HG03558 (cell line): ENCODE results near the gene UTP15.

Source experiments
- ATAC-seq: cut with Tn5 transposase; IDR thresholded peaks from one replicate; pipeline ENCODE4 v1.9.1; 2021; ENCODE audit warnings: moderate number of reproducible peaks; ENCODE audit not compliant: unreplicated experiment; ENCODE audit errors: extremely low read depth

Gene UTP15

DNA sequence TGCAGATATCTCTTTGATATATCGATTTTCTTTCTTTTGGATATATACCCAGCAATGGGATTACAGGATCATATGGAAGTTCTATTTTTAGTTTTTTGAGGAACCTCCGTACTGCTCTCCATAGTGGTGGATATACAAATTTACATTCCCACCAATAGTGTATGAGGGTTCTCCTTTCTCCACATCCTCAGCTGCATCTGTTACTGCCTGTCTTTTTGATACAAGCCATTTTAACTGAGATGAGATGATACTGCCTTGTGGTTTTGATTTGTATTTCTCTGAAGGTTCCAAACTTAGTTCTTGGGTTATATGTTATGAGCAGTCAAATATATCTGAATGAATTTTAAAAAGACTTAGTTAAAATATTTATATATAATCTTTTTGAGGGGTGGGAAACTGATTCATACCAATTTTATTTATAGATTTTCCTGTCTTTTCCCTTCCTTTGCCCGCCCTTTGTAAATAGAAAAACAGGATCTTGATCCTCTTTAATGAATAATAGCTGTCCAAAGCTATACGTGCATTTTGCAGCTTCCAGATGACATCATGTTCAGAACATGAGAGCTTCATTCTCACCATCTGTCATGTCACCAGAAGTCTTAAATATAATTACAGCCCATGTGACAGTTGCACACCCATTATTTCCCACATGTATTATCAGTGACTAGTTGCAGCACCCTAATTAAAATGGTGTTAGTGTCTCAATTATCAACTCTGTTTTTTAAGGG lies 54.2 kb downstream of the UTP15 start:
- ATAC-seq, result no peak

DNA sequence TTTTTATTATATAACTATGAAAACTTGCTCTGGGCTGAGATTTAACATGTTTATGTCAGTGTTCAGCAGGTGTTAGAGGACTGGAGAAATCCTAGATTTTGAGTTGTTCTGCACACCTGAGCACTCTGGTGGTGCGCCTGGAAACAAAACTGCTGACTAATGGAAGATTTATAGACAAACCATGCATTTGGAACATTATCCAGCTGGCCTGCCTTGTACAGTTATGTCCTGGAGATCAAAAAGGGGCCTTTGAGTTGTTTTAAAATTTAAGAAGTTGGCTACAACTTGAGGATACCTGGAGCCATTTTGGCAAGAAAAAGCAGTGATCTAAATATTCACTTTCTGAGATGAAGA lies 54.8 kb downstream of the UTP15 start:
- no peak for ATAC-seq

DNA sequence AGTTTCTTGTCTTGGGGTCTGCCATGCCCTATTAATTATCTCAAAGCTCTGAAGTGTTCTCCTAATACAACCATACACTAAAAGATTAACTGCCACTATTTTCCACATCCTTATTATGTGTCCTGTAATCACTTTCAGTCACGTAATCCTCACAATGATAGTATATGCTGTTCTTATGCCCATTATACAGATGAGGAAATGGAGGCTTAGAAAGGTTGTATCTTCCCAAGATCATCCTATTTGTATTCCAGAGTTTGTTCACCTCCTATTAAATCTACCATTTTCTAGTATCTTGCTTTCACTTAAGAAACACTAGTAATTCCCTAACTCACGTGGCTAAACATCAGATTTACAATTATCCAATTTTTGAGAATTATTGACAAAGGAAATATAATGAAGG lies 57.5 kb downstream of the UTP15 start:
- ATAC-seq, result no peak

GRCh38 chr5:73623901-73624404 lies 58.4 kb downstream of the UTP15 start:
- ATAC-seq, result no peak

GRCh38 chr5:73624888-73625287 lies 59.3 kb downstream of the UTP15 start:
- no peak for ATAC-seq

DNA sequence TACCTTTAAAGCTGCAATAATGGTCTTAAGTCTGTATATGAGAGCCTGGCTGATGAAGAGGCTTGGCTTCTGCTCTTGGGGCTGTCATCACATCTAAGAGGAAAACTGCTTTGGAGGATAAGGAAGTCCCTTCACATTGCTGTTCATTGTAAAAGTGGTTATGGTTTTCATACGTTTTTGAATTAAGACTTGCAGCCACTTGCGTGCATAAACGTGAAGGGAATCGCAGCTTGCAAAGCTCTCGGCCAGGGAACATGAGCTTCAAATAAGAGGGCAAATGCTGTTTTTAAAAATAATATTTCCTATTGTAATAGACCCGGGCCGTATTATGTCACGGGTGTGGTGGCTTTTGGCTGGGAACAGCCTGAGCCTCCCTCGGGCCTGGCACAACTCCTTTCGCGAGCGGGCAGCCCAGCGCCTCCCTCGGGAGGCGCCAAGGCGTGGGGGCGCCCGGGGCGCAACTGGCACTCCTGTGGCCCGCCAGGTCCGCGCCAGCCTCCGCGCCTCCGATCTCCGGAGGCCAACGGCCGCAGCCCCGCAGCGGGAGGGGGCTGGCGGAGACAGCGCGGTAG lies 59.9 kb downstream of the UTP15 start:
- no peak for ATAC-seq

- ATAC-seq, result no peak
These were observed 60.6 kb downstream of the UTP15 start, which contains the start of gene ARHGEF28 for GRCh38 chr5:73625944-73626811. Gene ARHGEF28 (plus strand): TSS chr5:73626196. CDS start chr5:73684852, 58,656 bp downstream.

DNA sequence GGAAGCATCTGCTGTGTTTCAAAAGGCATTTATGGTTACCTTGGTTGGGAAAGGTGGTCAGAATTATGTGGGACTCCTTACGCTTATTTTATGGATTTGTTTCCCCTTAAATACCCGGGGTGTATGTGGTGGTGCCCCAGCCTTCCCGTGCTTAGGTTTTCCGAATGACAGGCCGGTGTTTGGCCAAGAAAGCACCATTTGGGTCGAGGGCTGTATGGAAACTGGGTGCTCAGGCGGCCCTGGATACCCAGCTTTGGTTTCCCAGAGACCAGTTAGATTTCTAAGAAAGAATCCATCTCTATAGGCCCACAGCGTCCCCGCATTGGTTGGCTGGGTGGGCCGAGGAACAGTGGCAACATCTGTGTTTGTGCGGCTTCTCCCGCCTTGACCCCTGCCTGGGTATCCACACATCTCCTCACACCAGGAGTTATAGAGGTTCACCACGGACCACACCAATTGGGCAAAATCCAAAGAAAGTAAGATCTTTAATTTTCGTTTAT lies 61.3 kb downstream of the UTP15 start:
- ATAC-seq, result no peak

DNA sequence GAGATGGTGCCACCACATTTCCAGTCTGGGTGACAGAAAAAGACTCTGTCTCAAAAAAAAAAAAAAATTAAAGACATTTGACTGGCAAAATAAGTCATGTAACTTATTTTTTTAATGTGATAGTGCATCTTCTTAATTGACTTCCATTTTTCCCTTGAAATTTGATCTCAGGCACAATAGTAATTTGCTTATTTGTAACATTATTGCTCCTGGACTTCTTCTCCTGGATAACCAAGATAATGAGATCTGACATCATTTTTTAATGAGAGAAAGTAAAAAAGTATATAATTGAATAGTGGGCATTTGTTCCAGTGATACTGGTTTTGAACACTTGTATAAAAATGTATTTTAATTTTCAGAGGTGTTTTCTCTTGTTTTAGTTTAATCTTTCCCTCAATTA lies 63.9 kb downstream of the UTP15 start:
- ATAC-seq, result no peak

- ATAC-seq, result no peak
These were observed 65.2 kb downstream of the UTP15 start for GRCh38 chr5:73630765-73631164.

GRCh38 chr5:73631500-73631899 lies 66.0 kb downstream of the UTP15 start:
- ATAC-seq, result no peak
